ENCODE data around the gene SLC9B1. TPM values are rescaled to one million over a fixed set of nuclear protein-coding genes. Genes with fewer than 3 reads are reported as not detected.

Gene SLC9B1
- total and polyA plus RNA-seq, 2 of the 8 experiments (the other 6 are each of a cell fraction or from before 2014, with no cell fraction given) = 0.08 to 0.19 TPM

DNA sequence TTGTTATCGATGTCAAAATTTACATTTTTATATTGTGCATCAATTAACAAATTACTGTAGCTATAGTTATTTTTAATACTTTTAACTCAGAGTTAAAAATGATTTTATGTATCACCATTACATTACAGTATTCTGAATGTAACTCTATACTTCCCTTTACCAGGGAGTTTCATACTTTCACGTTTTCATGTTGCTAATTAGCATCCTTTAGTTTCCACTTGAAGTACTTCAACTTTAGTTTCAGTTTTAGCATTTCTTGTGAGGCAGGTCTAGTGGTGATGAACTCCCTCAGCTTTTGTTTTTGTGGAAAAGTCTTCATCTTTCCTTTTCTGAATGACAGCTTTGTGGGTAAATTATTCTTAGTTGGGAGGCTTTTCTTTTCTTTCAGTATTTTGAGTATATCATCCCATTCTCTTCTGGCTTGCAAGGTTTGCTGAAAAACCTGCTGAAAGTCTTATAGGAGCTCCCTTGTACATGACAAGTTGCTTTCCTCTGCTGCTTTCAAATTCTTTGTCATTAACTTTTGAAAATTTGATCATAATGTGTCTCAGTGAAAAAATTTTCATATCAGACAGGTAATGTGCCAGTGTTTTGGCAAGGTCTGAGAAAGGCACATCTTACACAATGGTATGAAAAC is 160.6 kb downstream of the SLC9B1 start (continued):
- TF ChIP-seq ATF2 (IDR thresholded peaks at IDR 0.05; ENCODE audit: low read length) = no peak
- no peak for TF ChIP-seq TCF12 (IDR thresholded peaks at IDR 0.05; ENCODE audit: low read depth, low read length)
- TF ChIP-seq SIRT6 (IDR thresholded peaks at IDR 0.05; ENCODE audit: low read length) = no peak

Other genes with a start within 250 kb of the SLC9B1 start
- gene UBE2D3, start 192.2 kb downstream of the SLC9B1 start, total RNA-seq (2021; fragmentation: NEBNext Ultra II Directional; extraction: Animal tissue kit (Norgen Biotek cat#: 25700)) = 377 and 396 TPM in 2 replicates
- 411 and 544 TPM in 2 replicates for gene UBE2D3, start 192.2 kb downstream of the SLC9B1 start, polyA plus RNA-seq (2011; rRNA removed)
- gene CISD2, start 150.7 kb downstream of the SLC9B1 start, total RNA-seq (2021; fragmentation: NEBNext Ultra II Directional; extraction: Animal tissue kit (Norgen Biotek cat#: 25700)) = 47.5 and 48.3 TPM in 2 replicates
- 14.9 and 23.7 TPM in 2 replicates for gene CISD2, start 150.7 kb downstream of the SLC9B1 start, polyA plus RNA-seq (2011; rRNA removed)
- gene SLC9B2, start 57.1 kb upstream of the SLC9B1 start, total RNA-seq (2021; fragmentation: NEBNext Ultra II Directional; extraction: Animal tissue kit (Norgen Biotek cat#: 25700)) = 5.2 and 5.9 TPM in 2 replicates
- 2.1 and 3.2 TPM in 2 replicates for gene SLC9B2, start 57.1 kb upstream of the SLC9B1 start, polyA plus RNA-seq (2011; rRNA removed)
- 44.6 and 46.0 TPM in 2 replicates for gene BDH2, start 80.1 kb upstream of the SLC9B1 start, total RNA-seq (2021; fragmentation: NEBNext Ultra II Directional; extraction: Animal tissue kit (Norgen Biotek cat#: 25700))
- 20.4 and 46.2 TPM in 2 replicates for gene BDH2, start 80.1 kb upstream of the SLC9B1 start, polyA plus RNA-seq (2011; rRNA removed)
- 49.0 and 51.0 TPM in 2 replicates for gene CENPE, start 178.6 kb upstream of the SLC9B1 start, total RNA-seq (2021; fragmentation: NEBNext Ultra II Directional; extraction: Animal tissue kit (Norgen Biotek cat#: 25700))
- gene CENPE, start 178.6 kb upstream of the SLC9B1 start, polyA plus RNA-seq (2011; rRNA removed) = 1.1 and 2.1 TPM in 2 replicates

Measured in H1 (cell line).